A673 (cell line): Measurements from ENCODE around the gene STKLD1. TPM values are rescaled to one million over a fixed set of nuclear protein-coding genes. Genes with fewer than 3 reads are reported as not detected.
"Not testable (repeated sequence)": the region's sequence is repeated elsewhere in the genome, so short reads cannot be mapped to it uniquely, and the experiment has no call there.

Source experiments
- BruUV-seq: library from RNA; stranded (reverse); fragments of 400-500 nt; replicated peaks from 2 replicates; lab custom pipeline; 2021; lab: Mats Ljungman, UMichigan
- CTCF ChIA-PET: fragments of 300-600 bp; sonication (Branson Sonifier 250); formaldehyde crosslinking; loops from one replicate; lab custom pipeline; 2022; ENCODE audit warnings: antibody characterized with exemption; lab: Charles Lee
- POLR2A ChIA-PET: fragments of 300-600 bp; sonication (Branson Sonifier 250); formaldehyde crosslinking; loops from one replicate; lab custom pipeline; 2022; ENCODE audit warnings: antibody characterized with exemption; ENCODE audit not compliant: low non-redundant PET; lab: Charles Lee
- DNase-seq: peaks from one replicate; pipeline ENCODE4 v3.0.0-alpha.2; 2015; ENCODE audit warnings: low spot score
- H3K27ac ChIP-seq: fragments of 200-600 bp; sonication (generic); 2 replicates; pipeline ENCODE4 v1.5.1; 2016; ENCODE audit warnings: mixed run types, low read depth, mild to moderate bottlenecking, mixed read lengths, antibody characterized with exemption, low read length; ENCODE audit not compliant: poor library complexity, severe bottlenecking
- H3K27me3 ChIP-seq: fragments of 200-600 bp; sonication (generic); replicated peaks from 2 replicates; pipeline ENCODE4 v1.6.1; 2017; ENCODE audit warnings: mixed run types, low read depth, mild to moderate bottlenecking, mixed read lengths, antibody characterized with exemption, low read length; ENCODE audit not compliant: insufficient read depth, poor library complexity
- H3K36me3 ChIP-seq: fragments of 200-600 bp; sonication (generic); 2 replicates; pipeline ENCODE4 v1.6.1; 2016; ENCODE audit warnings: mixed run types, mild to moderate bottlenecking, mixed read lengths, antibody characterized with exemption, low read length; ENCODE audit not compliant: insufficient read depth, poor library complexity, severe bottlenecking
- H3K4me1 ChIP-seq: fragments of 200-600 bp; sonication (generic); 2 replicates; pipeline ENCODE4 v1.6.1; 2017; ENCODE audit warnings: mixed run types, mild to moderate bottlenecking, mixed read lengths, antibody characterized with exemption, low read length; ENCODE audit not compliant: insufficient read depth, poor library complexity, severe bottlenecking
- H3K4me3 ChIP-seq: fragments of 200-600 bp; sonication (generic); 2 replicates; pipeline ENCODE4 v1.5.1; 2016; ENCODE audit warnings: low read depth, mixed run types, mild to moderate bottlenecking, mixed read lengths, low read length; ENCODE audit not compliant: poor library complexity, severe bottlenecking
- H3K9me3 ChIP-seq: fragments of 200-600 bp; sonication (generic); 2 replicates; pipeline ENCODE4 v1.6.1; 2016; ENCODE audit warnings: mixed run types, low read depth, mild to moderate bottlenecking, mixed read lengths, antibody characterized with exemption, low read length; ENCODE audit not compliant: poor library complexity, severe bottlenecking
- CTCF ChIP-seq: fragments of 300-800, 200-600 bp; sonication (generic); conservative IDR thresholded peaks from 2 replicates; pipeline ENCODE4 v1.5.1; 2017; ENCODE audit warnings: low read depth, mild to moderate bottlenecking, antibody characterized with exemption, low read length, moderate library complexity, mixed read lengths
- EZH2 ChIP-seq: fragments of 200-600 bp; sonication (generic); IDR thresholded peaks from 2 replicates; pipeline ENCODE4 v1.6.1; 2017; ENCODE audit warnings: borderline replicate concordance, low read depth, mild to moderate bottlenecking, mixed read lengths, antibody characterized with exemption, low read length; ENCODE audit not compliant: poor library complexity, severe bottlenecking
- intact Hi-C: fragments of 100-400 bp; cut with micrococcal nuclease; formaldehyde crosslinking; loops from one replicate; pipeline ENCODE4 v1.10.0; 2022; ENCODE audit not compliant: unreplicated experiment
- total RNA-seq: library from RNA; stranded (reverse); gene quantifications from 2 replicates; pipeline ENCODE4 v1.2.3, GENCODE V29; 2021

The STKLD1 gene
- total RNA-seq, 1 experiment from 2014 or later = 0.52 TPM

- no peak for DNase-seq
- intact Hi-C loops = no loop called here
- Histone ChIP-seq H3K36me3 (no peaks in the 10 kb centered on the region), H3K4me1 (no peaks in the 10 kb centered on the region), H3K4me3 (no peak overlapping the region), H3K27ac (no peak overlapping the region), H3K9me3 (no peaks in the 10 kb centered on the region), H3K27me3 (no peaks in the 10 kb centered on the region)
- TF ChIP-seq CTCF (no peak), EZH2 (no peak)
- POLR2A ChIA-PET = no interaction called here
- no TSS peak for BruUV-seq
- CTCF ChIA-PET = no interaction called here
Measured at GRCh38 chr9:133389025-133389557, 12.9 kb downstream of the STKLD1 start.

GRCh38 chr9:133389562-133389961 is 13.4 kb downstream of the STKLD1 start:
- Histone ChIP-seq H3K9me3 (no peaks in the 10 kb centered on the region), H3K4me3 (no peak overlapping the region), H3K27me3 (no peaks in the 10 kb centered on the region), H3K27ac (no peak overlapping the region), H3K36me3 (no peaks in the 10 kb centered on the region), H3K4me1 (no peaks in the 10 kb centered on the region)
- POLR2A ChIA-PET = no interaction called here
- CTCF ChIA-PET = no interaction called here
- TF ChIP-seq EZH2 (no peak), CTCF (no peak)
- intact Hi-C loops = no loop called here
- no TSS peak for BruUV-seq
- DNase-seq = no peak

GRCh38 chr9:133390713-133391112 is 14.5 kb downstream of the STKLD1 start:
- Histone ChIP-seq H3K4me1 (no peaks in the 10 kb centered on the region), H3K27me3 (peaks cover 9% of the 10 kb centered on the region), H3K9me3 (no peaks in the 10 kb centered on the region), H3K36me3 (no peaks in the 10 kb centered on the region), H3K27ac (no peak overlapping the region), H3K4me3 (no peak overlapping the region)
- ChIA-PET CTCF (no interaction called here), POLR2A (no interaction called here)
- BruUV-seq = no TSS peak
- DNase-seq = no peak
- no peak for TF ChIP-seq CTCF
- TF ChIP-seq EZH2 = no peak
- intact Hi-C loops = no loop called here

GRCh38 chr9:133391449-133391848 is 15.3 kb downstream of the STKLD1 start:
- POLR2A ChIA-PET, BruUV-seq, H3K4me3 ChIP-seq, intact Hi-C loops, DNase-seq, CTCF ChIA-PET, H3K27ac ChIP-seq, H3K9me3 ChIP-seq, H3K36me3 ChIP-seq, H3K4me1 ChIP-seq: not testable (repeated sequence)
- H3K27me3 ChIP-seq = peaks cover 15% of the 10 kb centered on the region

- H3K4me1 ChIP-seq, H3K4me3 ChIP-seq, H3K36me3 ChIP-seq, BruUV-seq, H3K9me3 ChIP-seq, DNase-seq, POLR2A ChIA-PET, CTCF ChIA-PET, H3K27ac ChIP-seq, intact Hi-C loops: not testable (repeated sequence)
- H3K27me3 ChIP-seq = peaks cover 15% of the 10 kb centered on the region
Measured at GRCh38 chr9:133392308-133392707, 16.1 kb downstream of the STKLD1 start.
